Hepatocyte (in vitro differentiated cells): ENCODE data around the gene DEK. TPM values are rescaled to one million over a fixed set of nuclear protein-coding genes. Genes with fewer than 3 reads are reported as not detected.

Experiments
- DNase-seq: peaks from one replicate; pipeline ENCODE4 v3.0.0-alpha.2; 2016; ENCODE audit warnings: low spot score
- H2AFZ ChIP-seq: fragments of 200-600 bp; sonication (generic); 2 replicates; pipeline ENCODE4 v1.6.0; 2016; ENCODE audit warnings: antibody characterized with exemption, mild to moderate bottlenecking
- H3K27ac ChIP-seq: fragments of 200-600 bp; sonication (generic); 2 replicates; pipeline ENCODE4 v1.5.1; 2016; ENCODE audit warnings: mild to moderate bottlenecking
- H3K27me3 ChIP-seq: fragments of 200-600 bp; sonication (generic); 2 replicates; pipeline ENCODE4 v1.6.1; 2016
- H3K36me3 ChIP-seq: fragments of 200-600 bp; sonication (generic); replicated peaks from 2 replicates; pipeline ENCODE4 v1.5.1; 2016; ENCODE audit warnings: low read depth; ENCODE audit not compliant: insufficient read depth
- H3K4me1 ChIP-seq: fragments of 200-600 bp; sonication (generic); 2 replicates; pipeline ENCODE4 v1.5.1; 2016; ENCODE audit warnings: mild to moderate bottlenecking, moderate library complexity; ENCODE audit not compliant: insufficient read depth
- H3K4me2 ChIP-seq: fragments of 200-600 bp; sonication (generic); 2 replicates; pipeline ENCODE4 v1.6.0; 2016
- H3K4me3 ChIP-seq: fragments of 200-600 bp; sonication (generic); 2 replicates; pipeline ENCODE4 v1.5.1; 2016; ENCODE audit warnings: mild to moderate bottlenecking
- H3K79me2 ChIP-seq: fragments of 200-600 bp; sonication (generic); 2 replicates; pipeline ENCODE4 v1.6.0; 2017; ENCODE audit warnings: mild to moderate bottlenecking
- H3K9me2 ChIP-seq: fragments of 200-600 bp; sonication (generic); replicated peaks from 2 replicates; pipeline ENCODE4 v1.6.0; 2017; ENCODE audit warnings: mild to moderate bottlenecking; ENCODE audit not compliant: insufficient read depth
- H3K9me3 ChIP-seq: fragments of 200-600 bp; sonication (generic); 2 replicates; pipeline ENCODE4 v1.5.1; 2016; ENCODE audit warnings: low read depth, mild to moderate bottlenecking
- H4K20me1 ChIP-seq: fragments of 200-600 bp; sonication (generic); 2 replicates; pipeline ENCODE4 v1.6.0; 2016; ENCODE audit warnings: mild to moderate bottlenecking; ENCODE audit not compliant: insufficient read depth, poor library complexity, severe bottlenecking
- CTCF ChIP-seq: fragments of 200-600 bp; sonication (generic); IDR thresholded peaks from 2 replicates; pipeline ENCODE4 v1.5.1; 2016; ENCODE audit warnings: antibody characterized with exemption, mild to moderate bottlenecking; ENCODE audit not compliant: poor library complexity
- EZH2 ChIP-seq: fragments of 200-600 bp; sonication (generic); IDR thresholded peaks from 2 replicates; pipeline ENCODE4 v1.6.1; 2016; ENCODE audit warnings: antibody characterized with exemption, mild to moderate bottlenecking, borderline replicate concordance
- EZH2phosphoT487 ChIP-seq: fragments of 200-600 bp; sonication (generic); IDR thresholded peaks from one replicate; pipeline ENCODE4 v1.6.1; 2018; ENCODE audit warnings: antibody characterized with exemption, mild to moderate bottlenecking, low read depth, moderate library complexity; ENCODE audit not compliant: unreplicated experiment, severe bottlenecking
- WGBS: methylation state at CpG from one replicate; pipeline ENCODE4 v1.1.6; 2016; ENCODE audit warnings: low lambda C conversion rate; ENCODE audit errors: missing lambda C conversion rate; 5-methylcytosine and 5-hydroxymethylcytosine counted together
- polyA plus RNA-seq: library from polyadenylated mRNA; unstranded; fragments of >200 nt; fragmentation: Nextera tagmentation; extraction: Ambion mirVana; gene quantifications from 2 replicates; pipeline ENCODE4 v1.2.1, GENCODE V29; 2016
- total RNA-seq: library from RNA; depleted of rRNA; stranded (reverse); fragments of >200 nt; gene quantifications from 2 replicates; pipeline ENCODE4 v1.2.3, GENCODE V29; 2014

Gene DEK
- total and polyA plus RNA-seq, 2 experiments from 2014 or later, result 39.9 to 81.3 TPM

DNA sequence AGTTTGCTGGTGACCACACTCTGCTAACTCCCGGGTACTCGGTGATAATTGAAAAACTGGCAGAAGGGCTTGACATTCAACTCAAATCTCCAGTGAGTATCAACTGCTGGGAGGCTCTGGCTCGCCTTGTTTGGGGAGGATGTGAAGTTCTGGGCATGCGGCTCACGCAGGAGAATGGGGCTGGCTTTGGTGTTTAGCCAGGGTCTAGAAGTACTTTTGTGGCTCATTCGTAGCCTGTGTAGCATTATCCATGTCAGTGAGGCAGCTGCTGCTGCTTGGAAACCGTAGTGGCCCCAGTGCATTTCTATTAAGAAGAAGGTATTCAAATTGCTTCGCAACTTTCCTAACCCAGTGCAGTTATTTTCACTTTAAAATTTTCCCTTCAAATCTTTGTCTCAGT, 56.9 kb downstream of the DEK start:
- Histone ChIP-seq H3K4me2 (no peak overlapping the region), H3K27ac (no peak overlapping the region), H3K4me1 (no peaks in the 10 kb centered on the region), H4K20me1 (no peaks in the 10 kb centered on the region), H3K9me2 (no peaks in the 10 kb centered on the region), H3K4me3 (no peak overlapping the region), H3K79me2 (no peaks in the 10 kb centered on the region), H2AFZ (no peak overlapping the region), H3K27me3 (no peaks in the 10 kb centered on the region), H3K9me3 (no peaks in the 10 kb centered on the region), H3K36me3 (no peaks in the 10 kb centered on the region)
- no peak for DNase-seq
- 93% methylated on average over 8 of the region's 8 CpGs for WGBS
- TF ChIP-seq EZH2phosphoT487 (no peak), CTCF (no peak), EZH2 (no peak)

DNA sequence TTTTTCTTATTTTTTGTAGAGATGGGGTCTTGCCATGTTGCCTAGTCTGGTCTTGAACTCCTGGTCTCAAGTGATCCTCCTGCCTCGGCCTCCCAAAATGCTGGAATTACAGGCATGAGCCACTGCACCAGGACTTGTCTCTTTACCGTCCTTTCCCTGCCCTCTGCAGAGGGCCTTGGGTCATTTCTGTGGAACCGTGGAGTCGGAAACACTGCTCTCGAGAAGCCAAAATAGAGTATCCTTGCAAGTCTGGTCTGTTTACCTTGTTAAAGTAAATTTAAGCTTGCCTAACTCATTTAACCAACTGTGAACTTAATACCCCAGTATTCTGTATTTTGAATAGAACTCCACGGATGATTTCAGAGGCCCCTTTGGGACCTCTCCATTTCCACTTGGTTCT, 57.7 kb downstream of the DEK start:
- no peak for TF ChIP-seq CTCF
- no peak for TF ChIP-seq EZH2phosphoT487
- H3K9me3 ChIP-seq, result no peaks in the 10 kb centered on the region
- H3K36me3 ChIP-seq, result no peaks in the 10 kb centered on the region
- no peaks in the 10 kb centered on the region for H3K9me2 ChIP-seq
- H3K27me3 ChIP-seq, result no peaks in the 10 kb centered on the region
- H3K4me2 ChIP-seq, result no peak overlapping the region
- H3K27ac ChIP-seq, result no peak overlapping the region
- DNase-seq, result no peak
- H3K79me2 ChIP-seq, result no peaks in the 10 kb centered on the region
- no peaks in the 10 kb centered on the region for H4K20me1 ChIP-seq
- H2AFZ ChIP-seq, result no peak overlapping the region
- WGBS, result 92% methylated on average over 6 of the region's 6 CpGs
- H3K4me3 ChIP-seq, result no peak overlapping the region
- no peaks in the 10 kb centered on the region for H3K4me1 ChIP-seq

DNA sequence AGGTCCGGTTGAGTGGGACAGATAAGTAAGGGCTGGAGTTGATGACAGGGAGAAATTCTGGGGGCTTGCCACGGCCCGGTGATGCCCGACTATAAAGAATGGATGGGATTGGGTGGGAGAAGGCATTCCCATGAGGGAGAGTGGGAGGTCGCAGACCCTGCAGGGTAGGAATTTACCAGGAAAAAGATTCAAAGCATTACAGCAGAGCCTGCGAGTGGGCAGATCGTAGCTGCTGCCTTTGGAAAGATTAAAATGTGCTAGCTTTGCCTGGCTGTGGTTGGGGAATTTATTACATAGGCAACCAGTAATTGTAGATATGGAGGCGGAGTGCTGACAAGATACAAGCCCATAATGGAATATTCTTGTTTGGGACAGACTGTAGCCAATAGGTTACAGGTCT, 59.6 kb downstream of the DEK start:
- no peak for DNase-seq
- Histone ChIP-seq H3K9me2 (no peaks in the 10 kb centered on the region), H3K4me2 (no peak overlapping the region), H3K9me3 (no peaks in the 10 kb centered on the region), H4K20me1 (no peaks in the 10 kb centered on the region), H3K4me1 (no peaks in the 10 kb centered on the region), H3K27me3 (no peaks in the 10 kb centered on the region), H3K79me2 (no peaks in the 10 kb centered on the region), H3K4me3 (no peak overlapping the region), H3K27ac (no peak overlapping the region), H3K36me3 (no peaks in the 10 kb centered on the region), H2AFZ (no peak overlapping the region)
- TF ChIP-seq EZH2phosphoT487, result no peak
- no peak for TF ChIP-seq EZH2
- no peak for TF ChIP-seq CTCF
- 84% methylated on average over 8 of the region's 8 CpGs for WGBS

DNA sequence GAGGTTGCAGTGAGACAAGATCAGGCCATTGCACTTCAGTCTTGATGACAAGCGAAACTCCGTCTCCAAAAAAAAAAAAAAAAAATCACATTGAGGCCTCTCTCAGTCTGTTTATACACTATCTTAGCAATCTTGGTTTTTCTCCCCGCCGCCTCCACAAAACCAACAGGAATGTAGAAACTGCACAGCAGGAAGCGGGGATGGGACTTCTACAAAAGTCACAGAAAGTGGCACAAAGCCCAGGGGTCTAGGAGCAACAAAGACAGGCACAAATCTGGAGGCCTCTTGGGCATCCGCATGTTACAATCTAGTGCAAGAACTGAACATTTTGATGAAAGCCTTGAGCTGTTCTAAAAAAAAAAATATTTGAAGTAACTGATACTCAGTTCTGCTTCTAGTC, 60.5 kb downstream of the DEK start:
- Histone ChIP-seq H3K9me2 (no peaks in the 10 kb centered on the region), H2AFZ (no peak overlapping the region), H3K4me3 (no peak overlapping the region), H3K79me2 (no peaks in the 10 kb centered on the region), H3K4me2 (no peak overlapping the region), H3K4me1 (no peaks in the 10 kb centered on the region), H3K27ac (no peak overlapping the region), H3K36me3 (no peaks in the 10 kb centered on the region), H4K20me1 (no peaks in the 10 kb centered on the region), H3K9me3 (no peaks in the 10 kb centered on the region), H3K27me3 (no peaks in the 10 kb centered on the region)
- TF ChIP-seq EZH2, result no peak
- no peak for TF ChIP-seq EZH2phosphoT487
- TF ChIP-seq CTCF, result no peak
- DNase-seq, result no peak
- 82% methylated on average over 6 of the region's 6 CpGs for WGBS
